WTC11 (cell line): ENCODE results near the gene GTF2F1.

Experiments used
- ZNF263 ChIP-seq: sonication (generic); formaldehyde crosslinking; IDR thresholded peaks from 2 replicates; pipeline ENCODE4 v1.8.1; 2022; ENCODE audit warnings: low read depth, mild to moderate bottlenecking, moderate library complexity, missing genetic modification reagents
- TF ChIP-seq, protein P1 (sequence below): sonication (generic); formaldehyde crosslinking; IDR thresholded peaks from 2 replicates; pipeline ENCODE4 v1.8.0; 2022; ENCODE audit warnings: mild to moderate bottlenecking, missing genetic modification reagents

GRCh38 chr19:6413291-6413690 is 20.3 kb upstream of the GTF2F1 start:
- no peak for TF ChIP-seq ZNF263 (CRISPR knock-in tag)
- TF ChIP-seq, protein P1, sequence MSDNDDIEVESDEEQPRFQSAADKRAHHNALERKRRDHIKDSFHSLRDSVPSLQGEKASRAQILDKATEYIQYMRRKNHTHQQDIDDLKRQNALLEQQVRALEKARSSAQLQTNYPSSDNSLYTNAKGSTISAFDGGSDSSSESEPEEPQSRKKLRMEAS (CRISPR knock-in tag): no peak
